HG02885 (cell line): ENCODE measurements around the gene RBM15B.
"Not testable (repeated sequence)": the region's sequence is repeated elsewhere in the genome, so short reads cannot be mapped to it uniquely, and the experiment has no call there.

Experiments used
- ATAC-seq: cut with Tn5 transposase; IDR thresholded peaks from one replicate; pipeline ENCODE4 v1.9.1; 2021; ENCODE audit warnings: mild to moderate bottlenecking; ENCODE audit not compliant: unreplicated experiment, poor library complexity

The RBM15B gene

GRCh38 chr3:51378065-51378464, 13.0 kb upstream of the RBM15B start:
- ATAC-seq: no peak

GRCh38 chr3:51378726-51379125, 12.4 kb upstream of the RBM15B start:
- no peak for ATAC-seq

GRCh38 chr3:51379301-51379700, 11.8 kb upstream of the RBM15B start:
- ATAC-seq: no peak

GRCh38 chr3:51379746-51380455, 11.2 kb upstream of the RBM15B start:
- ATAC-seq: no peak

GRCh38 chr3:51380601-51381332, 10.3 kb upstream of the RBM15B start:
- no peak for ATAC-seq

- ATAC-seq: no peak
Measured at GRCh38 chr3:51381333-51381705, 9.8 kb upstream of the RBM15B start.

- ATAC-seq: no peak
Measured at GRCh38 chr3:51382076-51382745, 8.9 kb upstream of the RBM15B start.

GRCh38 chr3:51382947-51383578, 8.0 kb upstream of the RBM15B start:
- no peak for ATAC-seq

GRCh38 chr3:51384055-51384725, 6.9 kb upstream of the RBM15B start:
- ATAC-seq: peak; percentile 14

GRCh38 chr3:51384726-51385473, 6.2 kb upstream of the RBM15B start, which contains the start of gene MANF:
Gene MANF, plus strand, starts transcription at chr3:51385291. Its CDS starts 52 bp downstream, at chr3:51385343.
- ATAC-seq: peak; percentile 96

GRCh38 chr3:51385621-51386091, 5.4 kb upstream of the RBM15B start:
- no peak for ATAC-seq

- no peak for ATAC-seq
Measured at GRCh38 chr3:51386159-51386851, 4.8 kb upstream of the RBM15B start.

GRCh38 chr3:51386852-51387229, 4.2 kb upstream of the RBM15B start:
- no peak for ATAC-seq

- not testable (repeated sequence) for ATAC-seq
Measured at GRCh38 chr3:51387281-51387680, 3.8 kb upstream of the RBM15B start.

GRCh38 chr3:51388286-51389029, 2.6 kb upstream of the RBM15B start:
- ATAC-seq: no peak

- ATAC-seq: no peak
Measured at GRCh38 chr3:51389423-51390183, 1.5 kb upstream of the RBM15B start.

GRCh38 chr3:51390246-51391074, 625 bp upstream of the RBM15B start:
- ATAC-seq: peak; percentile 4
